VCaP (cell line): ENCODE data around the gene TNNI3.
A peak's percentile ranks its signal among the peaks of the same experiment; 100 is the strongest.

Experiments used
- H3K27ac ChIP-seq: fragments of 450-650 bp; 2 replicates; pipeline ENCODE4 v1.5.1; 2017
- TF ChIP-seq, protein P1 (sequence below): fragments of 450-650 bp; conservative IDR thresholded peaks from 2 replicates; pipeline ENCODE4 v1.5.1; 2017; ENCODE audit warnings: mild to moderate bottlenecking, moderate library complexity

The TNNI3 gene

DNA sequence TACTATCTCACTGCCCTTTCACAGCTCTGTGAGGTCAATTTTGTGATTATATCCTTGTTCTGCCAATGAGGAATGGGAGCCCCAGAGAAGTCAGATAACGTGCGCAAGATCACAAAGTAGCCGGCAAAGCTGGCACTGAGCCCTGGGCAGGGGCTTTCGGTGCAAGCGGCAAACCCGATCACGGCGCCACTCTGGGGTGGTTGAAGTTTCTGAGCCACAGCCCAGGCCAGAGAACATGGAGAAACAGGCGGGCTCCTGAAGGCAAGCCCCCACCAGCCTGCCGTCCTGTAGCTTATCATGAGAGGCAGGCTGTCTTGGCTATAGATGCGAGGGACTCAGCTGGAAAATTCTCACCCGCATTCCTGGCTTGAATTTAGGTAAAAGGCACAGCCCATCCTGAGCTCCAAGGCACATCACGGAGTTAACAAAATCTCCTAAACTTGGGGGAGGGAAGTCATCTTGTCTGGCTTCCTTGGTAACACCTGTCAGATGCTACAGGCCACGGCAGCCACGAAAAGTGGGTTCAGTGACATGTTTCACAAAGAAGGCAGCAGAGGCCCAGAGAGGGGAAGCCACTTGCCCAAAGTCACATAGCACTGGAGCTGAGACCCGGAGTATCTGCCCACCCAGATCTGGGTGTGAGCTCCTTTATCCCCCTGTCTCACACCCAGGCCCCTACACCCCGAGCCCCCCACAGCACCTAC lies 21.0 kb downstream of the TNNI3 start:
- H3K27ac ChIP-seq = no peak overlapping the region
- TF ChIP-seq, protein P1, sequence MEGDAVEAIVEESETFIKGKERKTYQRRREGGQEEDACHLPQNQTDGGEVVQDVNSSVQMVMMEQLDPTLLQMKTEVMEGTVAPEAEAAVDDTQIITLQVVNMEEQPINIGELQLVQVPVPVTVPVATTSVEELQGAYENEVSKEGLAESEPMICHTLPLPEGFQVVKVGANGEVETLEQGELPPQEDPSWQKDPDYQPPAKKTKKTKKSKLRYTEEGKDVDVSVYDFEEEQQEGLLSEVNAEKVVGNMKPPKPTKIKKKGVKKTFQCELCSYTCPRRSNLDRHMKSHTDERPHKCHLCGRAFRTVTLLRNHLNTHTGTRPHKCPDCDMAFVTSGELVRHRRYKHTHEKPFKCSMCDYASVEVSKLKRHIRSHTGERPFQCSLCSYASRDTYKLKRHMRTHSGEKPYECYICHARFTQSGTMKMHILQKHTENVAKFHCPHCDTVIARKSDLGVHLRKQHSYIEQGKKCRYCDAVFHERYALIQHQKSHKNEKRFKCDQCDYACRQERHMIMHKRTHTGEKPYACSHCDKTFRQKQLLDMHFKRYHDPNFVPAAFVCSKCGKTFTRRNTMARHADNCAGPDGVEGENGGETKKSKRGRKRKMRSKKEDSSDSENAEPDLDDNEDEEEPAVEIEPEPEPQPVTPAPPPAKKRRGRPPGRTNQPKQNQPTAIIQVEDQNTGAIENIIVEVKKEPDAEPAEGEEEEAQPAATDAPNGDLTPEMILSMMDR = no peak

DNA sequence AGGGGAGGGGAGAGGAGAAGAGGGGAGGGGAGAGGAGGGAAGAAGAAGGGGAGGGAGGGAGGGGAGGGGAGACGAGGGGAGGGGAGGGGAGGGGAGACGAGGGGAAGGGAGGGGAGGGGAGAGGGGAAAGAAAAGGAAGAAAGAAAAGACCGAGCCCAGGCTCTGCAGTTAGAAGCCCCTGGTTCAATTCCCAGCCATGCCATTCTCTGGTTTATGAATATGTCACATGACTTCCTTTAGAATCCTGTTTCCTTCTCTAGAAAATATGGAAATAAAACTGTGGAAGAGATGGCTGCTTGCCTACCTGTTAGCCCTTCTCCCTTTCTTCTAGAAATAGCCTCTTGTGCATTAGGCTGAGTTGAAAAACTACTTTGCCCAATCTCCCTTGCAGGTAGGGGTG lies 22.8 kb downstream of the TNNI3 start:
- no peak overlapping the region for H3K27ac ChIP-seq

DNA sequence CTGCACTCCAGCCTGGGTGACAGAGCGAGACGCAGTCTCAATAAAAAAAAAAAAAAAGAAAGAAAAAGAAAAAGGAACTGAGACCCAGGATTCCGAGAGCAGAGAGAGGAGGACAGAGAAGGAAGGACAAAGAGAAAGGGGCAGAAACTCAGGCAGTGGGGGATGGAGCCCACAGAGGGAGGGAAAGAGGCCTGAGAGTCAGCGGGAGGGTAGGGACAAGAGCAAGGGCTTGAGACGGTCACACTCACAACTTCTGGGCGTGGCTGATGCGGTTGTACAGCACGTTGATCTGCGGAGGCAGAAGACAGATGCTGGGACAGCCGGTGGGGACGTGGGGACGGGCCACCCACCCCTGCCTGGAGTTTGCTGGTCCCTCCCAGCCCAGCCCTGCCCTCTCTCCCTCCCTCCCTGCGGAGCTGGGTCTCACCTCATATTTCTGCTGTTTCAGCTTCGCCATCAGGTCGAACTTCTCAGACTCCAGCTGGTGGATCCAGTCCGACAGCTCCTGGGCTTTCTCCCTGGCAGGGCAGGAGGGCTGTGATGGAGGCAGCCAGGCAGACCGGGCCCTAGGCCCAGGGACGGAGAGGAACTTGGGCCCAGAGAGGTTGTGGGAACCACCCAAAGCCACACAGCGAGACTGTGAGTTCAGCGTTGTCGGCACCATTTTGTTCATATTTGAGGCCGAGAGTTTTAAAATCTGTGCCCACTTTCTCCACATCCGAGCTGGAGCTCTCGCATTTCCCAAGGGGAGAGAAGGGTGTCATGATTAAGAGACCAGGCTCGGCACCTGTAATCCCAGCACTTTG lies 23.7 kb downstream of the TNNI3 start:
- TF ChIP-seq, protein P1 = no peak
- peak overlapping the region; percentile 34; the same call in 1 of the 2 replicates for H3K27ac ChIP-seq

More for the DNA sequence above, 22.8 kb downstream of the TNNI3 start:
- TF ChIP-seq, protein P1 = no peak

DNA sequence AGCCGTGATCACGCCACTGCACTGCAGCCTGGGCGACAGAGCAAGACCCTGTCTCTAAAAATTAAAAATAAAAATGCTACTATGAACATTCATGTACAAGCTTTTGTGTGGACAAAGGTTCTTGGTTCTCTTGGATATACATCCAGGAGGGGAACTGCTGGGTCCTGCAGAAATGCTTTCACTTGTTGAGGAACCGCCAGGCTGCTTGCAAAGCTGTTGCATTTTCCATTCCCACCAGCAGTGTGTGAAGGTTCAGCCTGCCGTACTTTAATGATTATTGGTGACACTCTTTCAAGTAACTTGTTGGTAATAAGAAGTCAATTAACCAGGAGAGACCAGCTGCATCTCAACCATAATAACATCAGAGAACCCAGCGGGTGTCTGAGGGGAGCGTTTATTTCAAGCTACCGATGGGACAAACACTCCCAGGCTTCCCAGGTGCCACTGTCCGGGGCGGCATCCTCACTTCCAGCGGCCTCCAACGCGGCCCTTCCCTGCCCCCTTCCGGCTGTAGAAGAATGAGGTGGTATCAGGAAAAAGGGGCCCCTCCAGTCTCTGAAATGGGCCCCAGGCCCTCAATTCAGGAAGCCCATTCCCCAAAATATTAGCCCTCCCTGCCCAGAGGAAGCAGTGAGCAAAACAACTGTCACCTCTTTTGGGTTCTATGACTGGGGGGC lies 24.9 kb downstream of the TNNI3 start:
- H3K27ac ChIP-seq = no peak overlapping the region
- TF ChIP-seq, protein P1 = no peak

DNA sequence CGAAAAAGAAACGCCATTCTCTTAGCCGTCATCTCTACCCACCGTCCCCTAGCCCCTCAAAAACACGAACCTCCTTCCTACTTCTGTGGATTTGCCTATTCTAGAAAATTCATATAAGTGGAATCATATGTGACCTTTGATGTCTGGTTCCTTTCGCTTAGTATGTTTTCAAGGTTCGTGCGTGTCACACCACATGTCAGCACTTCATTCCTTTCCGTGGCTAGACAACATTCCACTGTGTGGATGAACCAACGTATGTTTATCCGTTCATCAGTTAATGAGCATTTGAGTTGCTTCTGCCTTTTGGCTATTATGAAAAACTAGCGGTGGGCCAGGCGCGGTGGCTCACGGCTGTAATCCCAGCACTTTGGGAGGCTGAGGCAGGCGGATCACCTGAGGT lies 26.1 kb downstream of the TNNI3 start:
- TF ChIP-seq, protein P1 = no peak
- H3K27ac ChIP-seq = no peak overlapping the region

DNA sequence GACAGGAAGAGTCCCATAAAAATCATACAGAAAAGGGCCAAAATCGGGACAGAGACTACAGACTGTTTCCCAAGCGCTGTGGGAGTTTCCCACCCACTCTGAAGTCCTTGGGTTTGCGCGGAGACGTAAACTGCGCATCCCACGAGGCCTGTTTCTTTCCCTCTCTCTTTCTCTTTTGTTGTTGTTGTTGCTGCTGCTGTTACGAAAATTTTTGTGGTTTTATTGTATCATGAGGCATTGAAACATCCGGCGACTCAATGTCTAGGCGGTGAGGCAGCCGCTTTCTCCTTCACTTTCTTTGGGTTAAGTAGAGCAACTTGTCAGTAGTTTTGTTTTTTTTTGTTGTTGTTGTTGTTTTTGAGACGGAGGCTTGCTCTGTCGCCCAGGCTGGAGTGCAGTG lies 38.5 kb downstream of the TNNI3 start:
- TF ChIP-seq, protein P1 = no peak
- no peak overlapping the region for H3K27ac ChIP-seq

DNA sequence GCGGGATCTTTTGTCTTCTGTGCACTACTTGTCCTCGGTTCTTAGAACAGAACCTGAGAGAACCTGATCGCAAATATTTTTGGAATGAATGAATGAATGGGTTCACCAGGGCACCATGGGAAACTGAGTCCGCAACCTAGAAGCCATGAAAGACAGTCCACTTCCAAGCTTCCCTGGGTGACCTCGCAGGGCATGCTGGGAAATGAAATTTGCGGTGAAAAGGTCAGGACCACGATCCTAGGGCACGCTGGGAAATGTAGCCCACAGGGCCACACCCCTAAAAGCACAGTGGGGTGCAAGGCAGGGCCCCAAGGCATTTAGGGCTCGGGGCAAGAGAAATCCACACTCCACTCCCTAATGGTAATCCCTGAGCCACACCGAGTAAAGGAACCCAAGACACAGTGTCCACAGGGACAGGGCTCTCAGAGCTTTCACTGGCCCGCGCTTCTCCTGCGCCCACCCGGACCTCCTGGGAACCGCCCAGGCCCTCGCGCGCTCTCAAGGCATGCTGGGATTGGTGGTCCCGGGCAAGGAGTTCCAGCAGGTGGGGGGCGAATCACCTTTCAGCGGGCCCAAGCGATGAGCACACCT lies 39.0 kb downstream of the TNNI3 start:
- peak overlapping the region; percentile 86 for H3K27ac ChIP-seq
- TF ChIP-seq, protein P1 = no peak
